ENCODE data around the gene F2R.
"Not testable (repeated sequence)": the region's sequence is repeated elsewhere in the genome, so short reads cannot be mapped to it uniquely, and the experiment has no call there.

F2R gene

GRCh38 chr5:76720988-76721569 is 5.2 kb downstream of the F2R start:
- no peak for DNase-seq

- no peak for DNase-seq
These were observed 7.3 kb downstream of the F2R start for GRCh38 chr5:76723266-76723665.

GRCh38 chr5:76723906-76724305 is 8.0 kb downstream of the F2R start:
- no peak for DNase-seq

- DNase-seq, result no peak
These were observed 8.9 kb downstream of the F2R start for GRCh38 chr5:76724871-76725270.

- no peak for DNase-seq
These were observed 13.0 kb downstream of the F2R start for GRCh38 chr5:76728965-76729364.

GRCh38 chr5:76729373-76730290 is 13.7 kb downstream of the F2R start:
- no peak for DNase-seq

GRCh38 chr5:76732405-76733048 is 16.6 kb downstream of the F2R start:
- DNase-seq, result no peak

- DNase-seq, result peak; percentile 78
These were observed 17.1 kb downstream of the F2R start for GRCh38 chr5:76733049-76733417.

GRCh38 chr5:76735762-76736545 is 20.0 kb downstream of the F2R start:
- DNase-seq, result no peak

- DNase-seq, result peak; percentile 48
These were observed 21.0 kb downstream of the F2R start for GRCh38 chr5:76736679-76737556.

- DNase-seq, result no peak
These were observed 21.9 kb downstream of the F2R start for GRCh38 chr5:76737846-76738245.

- not testable (repeated sequence) for DNase-seq
These were observed 25.6 kb downstream of the F2R start for GRCh38 chr5:76741506-76741905.

- no peak for DNase-seq
These were observed 26.7 kb downstream of the F2R start for GRCh38 chr5:76742583-76742982.

- DNase-seq, result no peak
These were observed 28.7 kb downstream of the F2R start for GRCh38 chr5:76744632-76745031.

GRCh38 chr5:76745670-76746069 is 29.7 kb downstream of the F2R start:
- DNase-seq, result no peak

GRCh38 chr5:76746677-76747076 is 30.8 kb downstream of the F2R start:
- DNase-seq, result no peak

- no peak for DNase-seq
These were observed 31.8 kb downstream of the F2R start for GRCh38 chr5:76747706-76748105.

GRCh38 chr5:76751291-76751690 is 35.4 kb downstream of the F2R start:
- no peak for DNase-seq

GRCh38 chr5:76754668-76755078 is 38.7 kb downstream of the F2R start:
- no peak for DNase-seq

- DNase-seq, result no peak
These were observed 40.1 kb downstream of the F2R start for GRCh38 chr5:76755779-76756637.

GRCh38 chr5:76757049-76757448 is 41.1 kb downstream of the F2R start:
- no peak for DNase-seq

All from CD4-positive, alpha-beta T cell treated with Interleukin-10 for 1 hour (primary cell).